Stimulated activated CD4-positive, alpha-beta T cell treated with anti-CD3 and anti-CD28 coated beads, Interleukin-4, amount 100 ng/mL, for 1 hour (primary cell): Measurements from ENCODE around the gene GAREM1.
"Not testable (repeated sequence)": the region's sequence is repeated elsewhere in the genome, so short reads cannot be mapped to it uniquely, and the experiment has no call there.

ENCODE experiments used
- DNase-seq: peaks from one replicate; pipeline ENCODE4 v3.0.0-alpha.2; 2020

GAREM1 gene

DNA sequence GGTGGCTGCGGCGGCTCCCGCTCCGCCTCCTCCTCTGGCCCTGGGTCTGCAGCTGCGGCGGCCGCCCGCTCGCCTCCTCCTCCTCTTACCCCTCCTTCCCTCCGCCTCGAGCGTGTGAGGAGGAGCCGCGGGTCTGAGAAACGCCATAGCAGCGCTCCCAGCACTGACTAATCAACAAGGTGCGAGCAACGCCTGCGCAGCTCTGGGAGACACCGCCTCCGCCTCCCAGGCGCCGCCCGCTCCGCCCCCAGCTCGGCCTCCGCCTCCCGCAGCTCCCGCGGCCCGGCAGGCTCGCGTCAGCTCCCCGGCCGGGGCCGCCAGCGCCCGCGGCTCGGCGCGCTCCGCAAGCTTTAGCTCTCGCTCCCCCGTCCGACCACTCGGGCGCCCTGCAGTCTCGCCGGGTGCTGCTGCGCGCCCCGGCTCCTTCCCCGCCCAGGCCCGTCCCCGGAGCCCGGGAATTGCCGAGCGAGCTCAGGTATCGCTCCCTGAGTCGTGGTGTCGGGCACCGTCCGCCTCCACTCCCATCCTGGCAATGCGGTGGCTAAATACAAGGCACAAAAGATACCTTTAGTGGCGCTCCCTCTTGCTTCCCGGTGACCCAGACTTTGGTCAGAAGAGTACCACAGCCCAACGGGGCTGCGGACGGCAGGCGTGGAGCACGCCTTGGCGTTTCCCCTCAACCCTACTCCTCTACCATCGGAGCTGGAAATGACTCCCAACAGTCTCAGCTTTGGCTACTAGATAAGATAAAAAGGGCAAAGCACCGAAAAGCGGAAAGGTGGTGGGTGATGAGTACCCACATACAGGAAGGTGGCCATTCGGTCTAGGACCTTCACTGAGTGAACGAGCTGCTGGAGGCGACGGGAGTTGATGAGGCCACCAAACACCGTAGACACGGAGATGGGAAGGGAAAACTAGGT, at the start of gene GAREM1:
TSS of gene GAREM1 (minus strand) at position 169 of the 920 bp plus-strand sequence. CDS start 454 bp downstream, outside the sequence.
- peak; percentile 74 for DNase-seq

DNA sequence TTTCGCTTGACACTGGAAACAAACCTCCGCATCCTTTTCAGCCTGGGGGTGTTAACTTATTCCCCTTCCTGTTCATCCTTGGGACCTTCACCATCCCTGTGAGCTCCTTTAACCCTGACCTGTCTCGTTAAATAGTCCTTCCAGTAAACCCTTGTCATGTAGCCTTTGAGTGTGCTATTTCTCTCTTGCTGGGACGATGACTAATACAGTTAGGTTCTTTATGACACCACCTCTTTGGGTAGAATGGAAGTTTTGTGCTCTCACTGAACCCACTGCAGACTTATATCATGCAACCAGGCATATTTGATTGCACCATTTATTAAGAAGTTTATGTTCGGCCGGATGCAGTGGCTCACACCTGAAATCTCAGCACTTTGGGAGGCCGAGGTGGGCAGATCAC, 40.5 kb upstream of the GAREM1 start:
- DNase-seq = no peak

GRCh38 chr18:32509111-32509510, 38.4 kb upstream of the GAREM1 start:
- DNase-seq = no peak

DNA sequence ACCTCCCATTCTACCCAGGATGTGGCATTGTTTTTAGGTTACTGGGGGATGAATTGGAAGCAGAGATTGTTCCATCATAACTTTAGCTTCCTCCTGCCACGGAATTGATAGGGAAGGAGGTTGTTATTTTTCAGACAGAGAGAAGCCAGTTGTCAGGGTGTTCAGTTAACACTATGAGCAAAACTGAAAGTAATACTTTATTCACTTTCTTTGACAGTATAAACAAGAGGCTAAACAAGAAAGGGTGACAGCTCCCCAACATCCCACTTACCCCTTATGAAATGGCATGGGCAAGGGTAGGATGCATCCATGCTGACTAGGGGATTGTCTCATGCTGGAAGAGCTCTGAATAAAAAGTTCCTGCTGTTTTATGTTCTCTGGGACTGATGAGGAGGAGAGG, 36.4 kb upstream of the GAREM1 start:
- DNase-seq = no peak

DNA sequence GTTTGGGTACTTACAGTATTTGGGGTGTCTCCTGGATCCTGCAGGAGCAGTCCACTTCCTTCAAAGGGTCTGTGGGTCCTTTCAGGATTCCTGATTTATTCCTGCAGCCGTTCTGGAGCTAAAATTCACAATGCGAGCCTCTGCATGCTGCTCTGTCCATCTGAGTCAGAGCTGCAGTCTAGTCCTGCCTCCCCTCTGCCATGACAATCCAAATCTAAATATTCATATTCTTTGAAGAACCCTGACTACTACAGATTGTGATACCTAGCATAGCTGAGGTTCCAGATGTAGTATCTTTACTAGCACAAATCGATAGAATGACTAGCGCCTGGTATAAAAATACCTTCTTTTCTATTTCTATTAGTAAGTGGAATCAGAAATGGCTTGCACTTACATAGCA, 31.3 kb upstream of the GAREM1 start:
- DNase-seq = no peak

GRCh38 chr18:32501242-32501641, 30.6 kb upstream of the GAREM1 start:
- DNase-seq = not testable (repeated sequence)

- no peak for DNase-seq
These were observed 12.3 kb upstream of the GAREM1 start for GRCh38 chr18:32483002-32483401.

DNA sequence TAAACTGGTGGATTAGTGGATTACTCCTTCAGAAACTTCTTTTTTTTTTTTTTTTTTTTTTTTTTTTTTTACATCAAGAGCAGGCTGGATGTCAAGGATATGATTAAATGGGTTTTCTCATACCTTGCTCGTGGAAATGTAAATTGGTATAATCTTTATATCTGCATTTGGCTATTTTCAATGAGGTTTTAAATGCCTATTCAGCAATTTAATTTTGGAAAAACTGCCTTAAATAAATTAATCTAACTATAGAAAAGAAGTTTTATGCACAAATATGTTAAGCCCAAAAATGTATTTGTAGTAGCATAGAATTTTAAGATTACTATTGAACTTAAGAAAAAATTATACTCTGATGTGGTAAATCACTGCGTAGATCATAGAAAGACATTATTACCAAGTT, 11.4 kb upstream of the GAREM1 start:
- DNase-seq = no peak

DNA sequence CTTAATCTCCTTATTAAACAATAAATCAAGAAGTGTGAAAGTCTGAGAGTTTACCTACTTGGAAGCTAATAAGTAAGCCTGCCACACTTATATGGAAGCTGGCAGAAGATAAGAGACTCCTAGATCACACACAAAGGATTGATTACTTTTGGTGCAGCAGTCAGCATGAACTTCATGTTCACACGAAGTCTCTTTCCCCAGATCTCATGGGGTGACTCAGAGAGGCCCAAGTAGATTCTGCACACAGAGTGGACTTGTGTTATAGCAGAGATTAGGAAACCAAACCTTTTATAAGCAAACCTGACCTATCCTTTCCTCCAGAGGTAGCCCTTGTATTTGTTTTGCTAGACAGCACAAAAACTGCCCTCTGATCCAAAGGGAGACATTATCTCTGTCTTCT, 9.9 kb upstream of the GAREM1 start:
- no peak for DNase-seq

- DNase-seq = no peak
These were observed 8.1 kb upstream of the GAREM1 start for GRCh38 chr18:32478807-32479206.

DNA sequence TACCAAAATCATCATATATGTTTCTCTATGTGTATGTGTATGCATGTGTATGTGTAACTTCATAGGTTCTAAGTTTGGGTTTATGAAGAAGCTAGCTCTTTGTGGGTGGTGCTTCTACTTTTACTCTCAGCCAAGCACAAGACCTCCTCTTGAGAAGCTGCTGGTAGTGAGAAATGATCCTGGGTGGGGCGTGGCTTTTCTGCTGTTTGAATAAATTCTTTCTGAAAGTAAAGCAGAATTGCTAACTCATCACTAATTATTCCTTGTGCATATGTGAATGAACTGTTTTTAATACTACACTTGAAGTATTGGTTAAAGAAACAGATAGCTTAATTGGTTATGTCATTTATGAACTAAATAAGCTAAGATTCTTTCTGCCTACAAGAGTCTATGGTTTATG, 7.6 kb upstream of the GAREM1 start:
- no peak for DNase-seq

GRCh38 chr18:32476106-32476505, 5.4 kb upstream of the GAREM1 start:
- DNase-seq = no peak

DNA sequence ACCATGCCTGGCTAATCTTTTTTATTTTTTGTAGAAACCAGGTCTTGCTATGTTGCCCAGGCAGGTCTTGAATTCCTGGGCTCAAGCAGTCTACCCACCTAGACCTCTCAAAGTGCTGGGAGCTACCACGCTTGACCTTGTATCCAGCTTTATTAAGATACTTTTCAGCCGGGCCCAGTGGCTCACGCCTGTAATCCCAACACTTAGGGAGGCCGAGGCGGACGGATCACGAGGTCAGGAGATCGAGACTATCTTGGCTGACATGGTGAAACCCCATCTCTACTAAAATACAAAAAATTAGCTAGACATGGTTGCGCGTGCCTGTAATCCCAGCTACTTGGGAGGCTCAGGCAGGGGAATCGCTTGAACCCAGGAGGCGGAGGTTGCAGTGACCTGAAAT, 4.4 kb upstream of the GAREM1 start:
- not testable (repeated sequence) for DNase-seq

DNA sequence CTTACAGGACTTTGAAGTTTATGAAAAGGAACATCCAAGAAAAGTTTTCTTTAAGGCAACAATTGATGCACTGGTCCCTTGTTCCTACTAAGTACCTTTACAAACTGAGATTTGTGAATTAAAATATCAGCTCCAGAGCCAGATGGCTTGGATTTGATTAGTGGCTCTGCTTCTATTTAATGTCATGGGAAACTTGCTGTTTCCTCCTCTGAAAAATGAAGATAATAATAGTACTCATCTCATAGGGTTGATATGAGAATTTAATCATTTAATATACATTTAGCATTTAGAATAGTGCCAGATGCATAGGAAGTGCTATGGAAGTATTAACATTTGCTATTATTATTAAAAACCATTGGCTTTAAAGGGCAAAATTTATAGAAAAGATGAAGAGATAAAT, 2.6 kb upstream of the GAREM1 start:
- DNase-seq = no peak

DNA sequence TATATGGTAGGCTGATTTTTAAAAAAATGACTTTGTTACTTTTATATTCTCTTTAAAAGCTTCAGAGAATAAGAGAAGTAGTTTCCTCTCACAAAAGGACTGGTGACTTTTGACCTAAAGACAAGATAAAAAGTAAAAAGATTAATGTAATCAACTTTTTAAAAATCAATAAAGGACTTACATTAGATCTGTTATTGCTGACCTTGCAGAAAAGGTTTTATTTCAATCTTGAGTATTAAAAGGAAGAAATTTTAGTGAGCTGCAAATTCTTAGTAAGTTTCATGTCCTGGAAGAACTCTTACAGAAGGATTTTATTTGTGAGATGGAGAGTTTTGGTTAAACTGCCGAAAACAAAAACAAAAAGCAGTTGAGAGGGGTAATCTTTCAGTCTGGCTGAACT, 2.2 kb upstream of the GAREM1 start:
- DNase-seq = no peak

DNA sequence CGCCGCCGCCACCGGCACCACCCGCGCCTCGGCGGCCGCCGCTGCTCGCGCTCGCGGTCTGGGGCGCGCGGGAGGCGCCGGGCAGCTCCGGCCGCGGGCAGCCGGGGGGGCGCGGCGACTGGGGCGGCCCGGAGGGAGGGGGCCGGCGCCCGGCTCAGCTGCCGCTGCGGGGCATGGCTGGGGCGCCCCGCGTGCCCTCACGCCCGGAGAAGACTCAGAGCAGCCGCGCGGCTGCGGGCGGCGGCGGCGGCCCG, 295 bp downstream of the GAREM1 start:
- DNase-seq = no peak

DNA sequence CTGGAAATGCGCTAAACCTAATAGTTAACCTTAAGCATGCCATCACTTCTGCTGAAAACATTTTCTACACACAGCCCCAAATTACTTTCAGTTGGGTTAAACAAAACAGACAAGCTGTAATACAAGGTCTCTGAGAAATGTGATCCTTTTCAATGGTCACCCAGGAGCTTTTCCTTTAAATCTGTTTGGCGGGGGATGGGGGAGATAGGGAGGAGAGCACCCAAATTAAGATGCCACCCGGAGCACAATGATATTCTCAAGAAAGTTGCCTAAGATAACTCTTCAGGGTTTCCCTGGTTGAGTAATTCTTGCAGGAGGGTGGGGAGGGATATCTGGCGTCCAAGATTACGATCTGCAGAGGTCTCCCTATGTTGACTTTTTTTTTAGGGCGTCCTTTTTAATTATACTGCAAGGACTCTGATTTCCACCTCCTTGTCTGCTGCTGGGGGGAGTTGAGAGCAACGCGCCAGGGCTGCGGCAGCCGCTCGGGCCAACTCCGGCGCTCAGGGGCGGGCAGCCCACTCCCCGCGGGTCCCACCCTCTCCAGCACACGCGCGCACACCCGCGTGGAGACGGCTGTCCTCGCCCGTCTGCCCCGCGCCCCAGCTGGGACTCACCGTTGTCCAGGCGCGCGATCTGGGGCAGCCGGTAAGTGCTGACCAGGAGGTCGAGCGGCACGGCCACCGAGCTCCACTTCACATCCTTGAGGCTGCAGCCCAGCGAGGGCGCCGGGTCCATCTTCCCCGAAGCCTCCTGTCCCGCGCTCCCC, 807 bp downstream of the GAREM1 start:
- peak; percentile 5 for DNase-seq

DNA sequence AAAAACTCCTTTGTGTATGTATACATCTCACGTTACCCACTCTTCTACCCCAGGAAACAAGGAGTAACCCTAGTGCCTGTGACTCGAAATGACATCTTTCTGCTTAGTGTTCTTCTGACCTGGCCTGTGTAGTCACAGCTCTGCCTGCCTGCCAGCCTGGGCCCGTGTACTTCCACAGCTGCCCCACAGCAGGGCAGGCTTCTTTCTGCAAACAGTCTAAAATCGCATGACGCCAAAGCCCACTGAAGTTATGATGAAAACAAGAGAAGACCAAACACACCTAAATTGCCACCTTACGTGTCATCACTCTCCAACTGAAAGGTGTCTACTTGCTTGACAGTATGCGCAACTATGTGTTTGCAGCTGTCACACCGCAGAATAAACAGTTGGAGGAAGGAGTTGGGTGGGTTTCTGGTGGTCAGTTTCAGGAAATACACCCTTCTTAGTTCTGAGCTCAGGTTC, 1.5 kb downstream of the GAREM1 start:
- DNase-seq = no peak

- no peak for DNase-seq
These were observed 2.4 kb downstream of the GAREM1 start for GRCh38 chr18:32468147-32468845.

- no peak for DNase-seq
These were observed 8.9 kb downstream of the GAREM1 start for GRCh38 chr18:32461709-32462272.

GRCh38 chr18:32460171-32460731, 10.4 kb downstream of the GAREM1 start:
- DNase-seq = no peak

DNA sequence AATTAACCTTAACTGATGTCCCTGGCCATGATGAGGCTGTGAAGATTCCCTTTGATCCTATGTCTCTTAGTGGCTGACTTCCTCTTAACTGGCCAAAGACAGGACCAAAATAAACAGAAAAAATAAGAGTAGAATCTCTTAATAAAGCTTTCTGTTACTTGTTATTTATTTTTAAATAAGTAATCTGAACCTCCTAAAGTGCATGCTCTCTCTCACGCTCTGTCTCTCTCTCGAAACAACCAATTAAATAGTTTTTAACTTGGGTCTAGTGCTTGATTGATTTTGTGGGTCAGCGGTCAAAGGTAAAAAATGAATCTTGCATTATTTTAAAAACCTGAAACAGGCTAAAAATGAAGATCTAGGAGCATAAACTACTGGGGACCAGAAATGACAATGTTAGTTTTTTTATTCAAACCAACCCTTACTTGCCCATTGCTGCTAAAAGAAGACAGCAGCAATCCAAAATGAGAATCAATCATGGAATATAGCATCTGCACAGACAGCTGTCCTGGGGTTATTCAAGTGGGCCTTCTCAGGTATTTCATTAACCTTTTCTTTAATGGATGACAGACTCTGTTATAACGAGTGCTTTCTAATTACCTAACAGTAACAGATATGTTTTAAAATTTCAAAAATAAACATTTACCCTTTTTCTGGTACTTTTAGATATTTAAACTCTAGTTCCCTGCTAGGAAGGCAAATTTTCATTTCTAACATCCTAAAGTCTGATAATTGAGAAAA, 11.2 kb downstream of the GAREM1 start:
- no peak for DNase-seq
